GM12878 (cell line): ENCODE measurements around the gene CLEC18A. TPM values are rescaled to one million over a fixed set of nuclear protein-coding genes. Genes with fewer than 3 reads are reported as not detected.

Source experiments
- ATAC-seq: fragments of 200-7000 bp; cut with Tn5 transposase; 3 replicates; pipeline ENCODE4 v1.9.1; 2020; ENCODE audit warnings: mild to moderate bottlenecking, moderate library complexity
- BruUV-seq: library from RNA; stranded (reverse); fragments of 400-500 nt; replicated peaks from 2 replicates; lab custom pipeline; 2021; lab: Mats Ljungman, UMichigan
- CTCF ChIA-PET: fragments of 300-600 bp; sonication (Branson Sonifier 250); formaldehyde crosslinking; extraction: SDS; loops from one replicate; lab custom pipeline; 2021; ENCODE audit warnings: inconsistent platforms; lab: Yijun Ruan, JAX
- POLR2A ChIA-PET: fragments of 350-600 bp; formaldehyde crosslinking; extraction: SDS; loops from one replicate; lab custom pipeline; 2021; ENCODE audit warnings: inconsistent platforms; lab: Charles Lee
- RAD21 ChIA-PET: fragments of 300-600 bp; sonication (Branson Sonifier 250); formaldehyde crosslinking; loops from one replicate; lab custom pipeline; 2023; ENCODE audit warnings: antibody characterized with exemption; ENCODE audit not compliant: unreplicated experiment; lab: Charles Lee
- SMC1A ChIA-PET: fragments of 300-600 bp; sonication (Branson Sonifier 250); formaldehyde crosslinking; loops from one replicate; lab custom pipeline; 2023; ENCODE audit not compliant: unreplicated experiment, uncharacterized antibody; lab: Charles Lee
- DNase-seq: peaks from one replicate; pipeline ENCODE4 v3.0.0-alpha.2; 2011; ENCODE audit warnings: low read depth, low spot score
- FAIRE-seq: peaks from 3 replicates; lab custom pipeline; 2011; peaks lifted over from hg19 to GRCh38; lab: Jason Lieb, UNC
- H2AFZ ChIP-seq: 2 replicates; pipeline ENCODE4 v1.6.0; 2011; ENCODE audit warnings: low read depth, low read length, control low read depth; ENCODE audit not compliant: control insufficient read depth
- H3K27ac ChIP-seq: 2 replicates; pipeline ENCODE4 v1.5.1; 2011; ENCODE audit warnings: control low read depth; ENCODE audit not compliant: control insufficient read depth, insufficient read depth
- H3K27me3 ChIP-seq, 2 experiments: replicated peaks in 1 of 2; 2 replicates each; pipeline versions ENCODE4 v1.6.0 to v1.6.1; 2011; ENCODE audit warnings: low read length in 1 of 2; ENCODE audit not compliant: control insufficient read depth in 2 of 2, insufficient read depth in 2 of 2
- H3K36me3 ChIP-seq, 2 experiments: 2 replicates each; pipeline ENCODE4 v1.5.1; 2011; ENCODE audit warnings: low read length in 1 of 2; ENCODE audit not compliant: control insufficient read depth in 2 of 2, insufficient read depth in 2 of 2
- H3K4me1 ChIP-seq: 2 replicates; pipeline ENCODE4 v1.6.1; 2011; ENCODE audit warnings: mild to moderate bottlenecking, low read length, moderate library complexity, mixed read lengths; ENCODE audit not compliant: control insufficient read depth, insufficient read depth
- H3K4me2 ChIP-seq: 2 replicates; pipeline ENCODE4 v1.6.0; 2011; ENCODE audit warnings: control low read depth; ENCODE audit not compliant: control insufficient read depth, insufficient read depth
- H3K4me3 ChIP-seq: fragments of 200-600 bp; sonication (generic); 2 replicates; pipeline ENCODE4 v1.5.1; 2016
- H3K79me2 ChIP-seq: 2 replicates; pipeline ENCODE4 v1.6.0; 2011; ENCODE audit warnings: low read length; ENCODE audit not compliant: control insufficient read depth, insufficient read depth
- H3K9ac ChIP-seq: 2 replicates; pipeline ENCODE4 v1.8.0; 2011; ENCODE audit warnings: low read length, control low read depth, mixed read lengths; ENCODE audit not compliant: control insufficient read depth, insufficient read depth
- H3K9me3 ChIP-seq: replicated peaks from 3 replicates; pipeline ENCODE4 v1.5.1; 2011; ENCODE audit warnings: mild to moderate bottlenecking, low read length; ENCODE audit not compliant: control insufficient read depth, insufficient read depth
- H4K20me1 ChIP-seq: 2 replicates; pipeline ENCODE4 v1.6.0; 2011; ENCODE audit not compliant: control insufficient read depth, insufficient read depth
- ASH2L ChIP-seq: fragments of 300-600, 200-600 bp; sonication (generic); IDR thresholded peaks from 2 replicates; pipeline ENCODE4 v1.6.1; 2017; ENCODE audit warnings: low read depth, mild to moderate bottlenecking, borderline replicate concordance
- IKZF2 ChIP-seq, 2 experiments: fragments of 450-650 bp; IDR thresholded peaks; 2 replicates each; pipeline ENCODE4 v1.6.1; 2017; ENCODE audit warnings: mild to moderate bottlenecking in 2 of 2, moderate library complexity in 2 of 2
- MTA3 ChIP-seq: IDR thresholded peaks from 2 replicates; pipeline ENCODE4 v1.6.1; 2012; ENCODE audit warnings: low read length, inconsistent platforms, borderline replicate concordance
- NFYA ChIP-seq: IDR thresholded peaks from 2 replicates; pipeline ENCODE4 v1.6.1; 2011; ENCODE audit warnings: low read depth, mild to moderate bottlenecking, low read length, improper control_type of control experiment, borderline replicate concordance
- PAX8 ChIP-seq: fragments of 450-650 bp; IDR thresholded peaks from 2 replicates; pipeline ENCODE4 v1.6.1; 2017; ENCODE audit warnings: mild to moderate bottlenecking, moderate library complexity
- POLR2AphosphoS2 ChIP-seq: IDR thresholded peaks from 2 replicates; pipeline ENCODE4 v1.6.1; 2011; ENCODE audit warnings: low read depth, mild to moderate bottlenecking, low read length, improper control_type of control experiment, moderate library complexity
- POLR2AphosphoS5 ChIP-seq: IDR thresholded peaks from 2 replicates; pipeline ENCODE4 v1.6.1; 2011; ENCODE audit warnings: mild to moderate bottlenecking, low read length, inconsistent platforms
- WGBS: methylation state at CpG from one replicate; pipeline ENCODE4 v1.1.6; 2016; ENCODE audit warnings: low lambda C conversion rate; ENCODE audit not compliant: insufficient replicate concordance, insufficient coverage; ENCODE audit errors: missing lambda C conversion rate; 5-methylcytosine and 5-hydroxymethylcytosine counted together
- in situ Hi-C: fragments of 300-500 bp; cut with MboI; formaldehyde crosslinking; loops from 9 replicates; pipeline ENCODE4 v1.14.3; 2018; ENCODE audit warnings: mixed read lengths
- intact Hi-C: fragments of 100-400 bp; cut with micrococcal nuclease; formaldehyde crosslinking; loops from one replicate; pipeline ENCODE4 v1.14.2; 2022; ENCODE audit not compliant: unreplicated experiment
- polyA plus RNA-seq, 11 experiments: library from polyadenylated mRNA; depleted of rRNA in 4 of 11; unstranded in 6 of 11; stranded (reverse) in 5 of 11; fragments of >200 nt; fragmentation: Nextera tagmentation in 4 of 11; fragmentation: Illumina TruSeq in 1 of 11; extraction: Ambion mirVana in 4 of 11; extraction: Trizol in 1 of 11; gene quantifications; 1 replicate in 1 of 11; 2 replicates in 10 of 11; pipeline versions ENCODE4 v1.2.1 to v1.2.3, GENCODE V29; 2011 to 2016; ENCODE audit warnings: inconsistent platforms in 2 of 11, missing spikeins in 2 of 11, low read depth in 1 of 11
- total RNA-seq, 4 experiments: library from RNA; depleted of rRNA in 3 of 4; stranded (reverse); fragments of >200 nt in 3 of 4; fragmentation: Illumina TruSeq in 1 of 4; extraction: Trizol in 1 of 4; gene quantifications; 2 replicates each; pipeline versions ENCODE4 v1.2.1 to v1.2.3, GENCODE V29; 2013 to 2021
- TF ChIP-seq, protein P1 (sequence below): fragments of 150-350 bp; IDR thresholded peaks from 2 replicates; pipeline ENCODE4 v1.6.1; 2014; ENCODE audit warnings: mild to moderate bottlenecking, low read depth, low read length
- TF ChIP-seq, protein P2 (sequence below): fragments of 450-650 bp; formaldehyde crosslinking; IDR thresholded peaks from 2 replicates; pipeline ENCODE4 v1.4.0; 2020; ENCODE audit warnings: mild to moderate bottlenecking, moderate library complexity

Gene CLEC18A
- total and polyA plus RNA-seq, 10 of the 15 experiments (the other 5 are each of a cell fraction or from before 2014, with no cell fraction given), result 0.03 to 0.26 (median 0.10) TPM; not detected in 4

DNA sequence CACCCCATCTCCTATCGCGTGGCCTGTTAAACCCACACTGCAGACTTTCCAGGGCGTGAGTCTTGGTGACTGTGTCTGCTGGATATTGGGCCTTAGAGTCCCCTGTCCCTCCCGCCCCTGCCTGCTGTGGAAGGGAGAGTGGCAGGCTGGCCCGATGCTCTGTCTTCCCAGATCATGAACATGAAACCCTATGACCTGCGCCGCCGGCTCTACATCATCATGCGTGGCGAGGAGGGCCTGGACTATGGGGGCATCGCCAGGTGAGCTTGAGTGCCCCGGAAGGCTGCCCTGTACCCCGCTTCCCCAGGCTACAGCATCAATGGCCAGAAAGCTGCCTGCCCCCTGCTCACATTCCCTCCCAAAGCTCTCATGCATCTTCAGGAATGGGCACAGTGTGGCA is 19.5 kb upstream of the CLEC18A start (continued):
- TF ChIP-seq, protein P1, sequence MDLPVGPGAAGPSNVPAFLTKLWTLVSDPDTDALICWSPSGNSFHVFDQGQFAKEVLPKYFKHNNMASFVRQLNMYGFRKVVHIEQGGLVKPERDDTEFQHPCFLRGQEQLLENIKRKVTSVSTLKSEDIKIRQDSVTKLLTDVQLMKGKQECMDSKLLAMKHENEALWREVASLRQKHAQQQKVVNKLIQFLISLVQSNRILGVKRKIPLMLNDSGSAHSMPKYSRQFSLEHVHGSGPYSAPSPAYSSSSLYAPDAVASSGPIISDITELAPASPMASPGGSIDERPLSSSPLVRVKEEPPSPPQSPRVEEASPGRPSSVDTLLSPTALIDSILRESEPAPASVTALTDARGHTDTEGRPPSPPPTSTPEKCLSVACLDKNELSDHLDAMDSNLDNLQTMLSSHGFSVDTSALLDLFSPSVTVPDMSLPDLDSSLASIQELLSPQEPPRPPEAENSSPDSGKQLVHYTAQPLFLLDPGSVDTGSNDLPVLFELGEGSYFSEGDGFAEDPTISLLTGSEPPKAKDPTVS, result no peak

DNA sequence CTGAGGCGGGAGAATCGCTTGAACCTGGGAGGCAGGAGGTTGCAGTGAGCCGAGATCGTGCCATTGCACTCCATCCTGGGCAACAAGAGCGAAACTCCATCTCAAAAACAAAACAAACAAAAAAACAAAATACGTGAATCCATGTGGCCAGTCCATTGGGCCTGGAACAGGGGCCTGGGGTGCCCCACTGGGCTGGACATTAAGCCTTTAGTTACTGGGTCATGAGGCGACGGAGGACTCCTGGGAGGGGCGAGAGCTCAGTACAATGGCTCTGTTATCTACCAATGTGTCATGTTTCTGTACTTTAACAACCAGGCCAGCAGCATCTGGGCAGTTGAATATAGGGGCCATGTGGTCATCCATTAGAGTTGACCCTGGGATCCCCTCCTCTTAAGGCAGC is 18.9 kb upstream of the CLEC18A start:
- no peak for FAIRE-seq
- Histone ChIP-seq H3K4me3 (no peak overlapping the region), H3K4me1 (no peaks in the 10 kb centered on the region), H3K9me3 (no peaks in the 10 kb centered on the region), H3K27ac (no peak overlapping the region), H3K9ac (no peak overlapping the region), H2AFZ (no peak overlapping the region), H3K4me2 (no peak overlapping the region), H4K20me1 (no peaks in the 10 kb centered on the region; the same call in 1 of the 2 replicates), H3K27me3 (no peaks in the 10 kb centered on the region), H3K36me3 (peaks cover 4 to 15% of the 10 kb centered on the region in 2 experiments; a peak in 3 of 4 replicates), H3K79me2 (no peaks in the 10 kb centered on the region)
- intact Hi-C loops, result loop anchor here (5.0 kb wide), 1 partner anchor 225 kb away; no protein-coding TSS in a partner anchor
- ChIA-PET SMC1A (interaction anchor here (5.1 kb wide), 1 partner anchor 136 kb away, joined by 46 read pairs; no protein-coding TSS in a partner anchor), RAD21 (interaction anchor here (1.0 kb wide), 1 partner anchor 136 kb away, joined by 4 read pairs; no protein-coding TSS in a partner anchor), POLR2A (no interaction called here), CTCF (interaction anchor here (1.2 kb wide), 1 partner anchor 135 kb away, joined by 4 read pairs; no protein-coding TSS in a partner anchor)
- TF ChIP-seq PAX8 (no peak), IKZF2 (IDR thresholded peaks at IDR 0.05) (no peak), ASH2L (no peak), MTA3 (no peak), POLR2AphosphoS5 (no peak), POLR2AphosphoS2 (no peak), NFYA (no peak)
- TF ChIP-seq, protein P2, sequence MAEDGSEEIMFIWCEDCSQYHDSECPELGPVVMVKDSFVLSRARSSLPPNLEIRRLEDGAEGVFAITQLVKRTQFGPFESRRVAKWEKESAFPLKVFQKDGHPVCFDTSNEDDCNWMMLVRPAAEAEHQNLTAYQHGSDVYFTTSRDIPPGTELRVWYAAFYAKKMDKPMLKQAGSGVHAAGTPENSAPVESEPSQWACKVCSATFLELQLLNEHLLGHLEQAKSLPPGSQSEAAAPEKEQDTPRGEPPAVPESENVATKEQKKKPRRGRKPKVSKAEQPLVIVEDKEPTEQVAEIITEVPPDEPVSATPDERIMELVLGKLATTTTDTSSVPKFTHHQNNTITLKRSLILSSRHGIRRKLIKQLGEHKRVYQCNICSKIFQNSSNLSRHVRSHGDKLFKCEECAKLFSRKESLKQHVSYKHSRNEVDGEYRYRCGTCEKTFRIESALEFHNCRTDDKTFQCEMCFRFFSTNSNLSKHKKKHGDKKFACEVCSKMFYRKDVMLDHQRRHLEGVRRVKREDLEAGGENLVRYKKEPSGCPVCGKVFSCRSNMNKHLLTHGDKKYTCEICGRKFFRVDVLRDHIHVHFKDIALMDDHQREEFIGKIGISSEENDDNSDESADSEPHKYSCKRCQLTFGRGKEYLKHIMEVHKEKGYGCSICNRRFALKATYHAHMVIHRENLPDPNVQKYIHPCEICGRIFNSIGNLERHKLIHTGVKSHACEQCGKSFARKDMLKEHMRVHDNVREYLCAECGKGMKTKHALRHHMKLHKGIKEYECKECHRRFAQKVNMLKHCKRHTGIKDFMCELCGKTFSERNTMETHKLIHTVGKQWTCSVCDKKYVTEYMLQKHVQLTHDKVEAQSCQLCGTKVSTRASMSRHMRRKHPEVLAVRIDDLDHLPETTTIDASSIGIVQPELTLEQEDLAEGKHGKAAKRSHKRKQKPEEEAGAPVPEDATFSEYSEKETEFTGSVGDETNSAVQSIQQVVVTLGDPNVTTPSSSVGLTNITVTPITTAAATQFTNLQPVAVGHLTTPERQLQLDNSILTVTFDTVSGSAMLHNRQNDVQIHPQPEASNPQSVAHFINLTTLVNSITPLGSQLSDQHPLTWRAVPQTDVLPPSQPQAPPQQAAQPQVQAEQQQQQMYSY, result no peak
- TF ChIP-seq, protein P1, result no peak
- no peak for DNase-seq
- BruUV-seq, result no TSS peak
- no peak for ATAC-seq
- in situ Hi-C loops, result no loop called here
- WGBS, result 94% methylated on average over 9 of the region's 9 CpGs
